Superior temporal gyrus (tissue), 1 donor: ENCODE measurements around the gene MAN2B2.
"Not testable (repeated sequence)": the region's sequence is repeated elsewhere in the genome, so short reads cannot be mapped to it uniquely, and the experiment has no call there.

Experiments
- DNase-seq: peaks from one replicate; pipeline ENCODE4 v3.0.0-alpha.2; 2016; ENCODE audit errors: extremely low spot score

The MAN2B2 gene

DNA sequence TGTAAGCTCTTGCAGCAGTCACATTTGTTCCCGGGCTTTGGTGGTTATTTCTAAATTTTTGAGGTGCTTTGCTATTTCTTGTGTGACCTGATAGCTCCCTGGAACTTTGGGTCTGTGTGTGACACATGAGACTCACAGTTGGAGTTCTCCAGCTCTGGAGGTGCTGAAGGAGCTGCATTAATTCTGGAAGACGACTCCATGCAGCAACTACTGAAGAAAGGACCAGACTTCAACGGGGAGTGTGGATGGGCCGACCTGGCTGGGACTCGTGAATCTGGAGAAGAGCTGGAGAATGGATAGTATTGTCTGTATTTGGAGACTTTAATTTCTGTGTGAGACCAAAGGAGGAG, 67.0 kb downstream of the MAN2B2 start:
- no peak for DNase-seq

DNA sequence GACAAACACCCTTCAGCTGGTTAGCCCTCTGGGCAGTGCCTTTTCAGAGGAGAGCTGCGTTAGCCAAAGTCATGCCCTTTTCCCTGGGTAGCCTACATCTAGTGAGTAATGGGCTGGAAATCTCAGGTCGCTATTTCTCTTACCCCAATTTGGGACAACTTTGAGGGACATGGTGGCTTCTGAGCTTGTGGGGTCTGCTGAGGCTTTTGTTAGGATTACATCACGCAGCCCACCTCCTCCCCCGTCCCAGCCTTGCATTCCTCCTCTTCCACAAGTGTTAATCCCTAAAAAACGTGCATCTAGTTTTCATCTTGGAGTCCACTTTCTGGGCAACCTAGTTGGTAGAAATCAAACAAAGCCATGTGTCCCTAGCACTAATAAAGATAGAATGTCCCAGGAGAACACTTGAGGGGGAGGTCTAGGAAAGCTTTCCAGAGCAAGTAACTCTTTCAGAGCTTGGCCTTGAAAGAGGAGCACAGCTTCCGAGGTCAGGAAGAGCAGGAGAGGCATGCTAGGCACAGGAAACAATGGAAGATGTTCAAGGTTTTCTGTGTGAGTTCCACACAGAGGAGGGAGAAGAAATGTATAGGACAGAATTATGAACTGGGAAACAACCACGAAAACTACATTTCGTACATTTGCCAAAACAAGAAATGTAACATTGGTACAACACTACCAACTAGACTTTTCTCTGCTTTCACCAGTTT, 68.3 kb downstream of the MAN2B2 start:
- no peak for DNase-seq

DNA sequence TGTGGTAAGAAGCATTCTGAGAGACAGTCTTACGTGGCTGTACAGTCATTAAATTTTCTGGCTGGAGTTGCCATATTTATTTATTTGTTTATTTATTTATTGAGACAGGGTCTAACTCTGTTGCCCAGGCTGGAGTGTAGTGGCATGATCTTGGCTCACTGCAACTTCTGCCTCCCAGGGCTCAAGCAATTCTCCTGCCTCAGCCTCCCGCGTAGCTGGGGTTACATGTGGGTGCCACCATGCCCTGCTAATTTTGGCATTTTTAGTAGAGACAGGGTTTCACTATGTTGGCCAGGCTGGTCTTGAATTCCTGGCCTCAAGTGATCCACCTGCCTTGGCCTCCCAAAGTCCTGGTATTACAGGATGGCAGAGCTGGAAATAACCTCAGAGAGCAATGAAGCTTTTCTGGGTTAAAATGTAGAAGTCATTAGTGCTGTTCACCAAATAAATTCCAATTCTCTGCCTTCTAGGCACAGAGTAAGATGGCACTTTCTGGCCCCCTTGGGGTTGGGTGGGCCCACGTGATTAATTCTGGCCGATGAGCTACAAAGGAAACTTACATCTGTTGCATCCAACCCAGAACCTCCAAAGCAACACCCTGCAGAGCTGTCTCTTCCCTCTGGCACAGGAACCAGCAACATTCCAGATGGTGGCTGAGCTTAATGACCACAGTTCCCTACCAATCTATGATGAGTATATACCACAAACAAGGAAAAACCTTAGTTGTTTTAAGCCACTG, 70.0 kb downstream of the MAN2B2 start:
- DNase-seq, result no peak

DNA sequence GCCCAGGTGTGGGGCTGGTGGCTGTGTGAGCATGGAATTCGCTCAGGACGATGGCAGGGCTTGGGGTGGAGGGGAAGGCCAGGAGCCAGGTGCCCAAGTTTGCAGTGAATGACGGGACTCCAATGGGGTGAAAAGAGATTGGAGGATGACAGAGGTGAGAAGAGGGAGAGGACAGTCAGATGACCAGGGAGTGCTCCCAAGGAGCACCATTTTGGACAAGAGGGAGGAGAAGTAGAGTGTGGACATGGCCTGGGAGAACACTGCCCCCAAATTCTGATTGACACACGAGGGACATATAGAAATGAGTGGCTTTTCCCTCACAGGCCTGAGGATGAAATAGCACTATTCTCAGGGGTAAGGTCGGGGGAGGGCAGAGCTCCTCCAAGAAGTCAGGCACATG, 72.2 kb downstream of the MAN2B2 start:
- no peak for DNase-seq

DNA sequence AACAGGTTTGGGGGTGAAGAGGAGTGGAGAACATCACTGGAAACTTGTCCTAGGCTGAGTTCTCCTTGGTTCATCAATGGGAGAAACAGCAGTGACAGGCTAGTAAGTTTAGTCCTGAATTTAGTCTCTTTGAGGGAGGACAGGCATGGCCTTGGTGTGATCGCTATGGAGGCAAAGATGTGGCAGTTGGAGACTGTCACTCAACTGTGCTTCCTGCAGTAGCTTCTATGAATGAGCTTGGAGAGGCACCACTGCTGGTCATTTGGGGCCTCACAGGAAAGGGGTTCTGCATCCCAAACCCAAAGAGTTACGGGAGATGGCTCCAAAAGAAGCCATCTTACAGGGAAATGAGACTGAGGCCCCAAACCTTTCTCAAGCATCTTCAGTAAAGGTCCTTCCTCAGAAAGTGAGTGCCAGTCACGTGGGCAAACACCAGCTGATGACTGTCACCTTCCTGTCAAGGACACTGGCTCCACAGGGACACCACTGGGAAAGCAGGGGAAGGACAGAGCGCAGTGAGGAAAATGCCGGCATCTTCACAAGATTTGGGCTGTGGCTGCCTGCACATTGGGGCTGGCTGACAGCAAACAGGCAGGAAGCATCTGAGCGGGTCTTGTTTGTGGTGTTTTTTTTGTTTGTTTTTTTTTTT, 72.7 kb downstream of the MAN2B2 start:
- DNase-seq, result no peak

DNA sequence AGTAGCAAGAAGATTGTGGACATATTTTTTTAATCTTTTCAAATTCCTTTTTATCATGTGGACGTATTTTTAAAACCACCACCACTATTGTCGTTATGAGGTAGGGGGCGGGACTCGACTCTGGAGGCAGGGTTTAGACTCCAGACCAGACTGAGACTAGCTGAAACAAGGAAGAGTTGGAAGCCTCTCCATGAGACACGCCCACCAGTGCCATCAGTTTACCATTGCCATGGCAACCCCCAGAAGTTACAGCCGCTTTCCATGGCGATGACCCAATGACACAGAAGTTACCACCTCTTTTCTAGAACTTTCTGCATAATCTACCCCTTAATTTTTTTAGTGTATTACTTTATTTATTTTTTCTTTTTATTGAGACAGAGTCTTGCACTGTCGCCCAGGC, 74.2 kb downstream of the MAN2B2 start:
- DNase-seq, result no peak

DNA sequence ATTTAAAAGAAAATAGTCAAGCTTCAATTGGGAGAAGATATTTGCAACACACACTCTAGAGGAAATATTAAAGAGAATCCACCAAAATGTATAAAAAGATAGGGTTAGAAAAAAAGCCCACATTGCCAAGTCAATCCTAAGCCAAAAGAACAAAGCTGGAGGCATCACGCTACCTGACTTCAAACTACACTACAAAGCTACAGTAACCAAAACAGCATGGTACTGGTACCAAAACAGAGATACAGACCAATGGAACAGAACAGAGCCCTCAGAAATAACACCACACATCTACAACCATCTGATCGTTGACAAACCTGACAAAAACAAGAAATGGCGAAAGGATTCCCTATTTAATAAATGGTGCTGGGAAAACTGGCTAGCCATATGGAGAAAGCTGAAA, 79.2 kb downstream of the MAN2B2 start:
- not testable (repeated sequence) for DNase-seq

DNA sequence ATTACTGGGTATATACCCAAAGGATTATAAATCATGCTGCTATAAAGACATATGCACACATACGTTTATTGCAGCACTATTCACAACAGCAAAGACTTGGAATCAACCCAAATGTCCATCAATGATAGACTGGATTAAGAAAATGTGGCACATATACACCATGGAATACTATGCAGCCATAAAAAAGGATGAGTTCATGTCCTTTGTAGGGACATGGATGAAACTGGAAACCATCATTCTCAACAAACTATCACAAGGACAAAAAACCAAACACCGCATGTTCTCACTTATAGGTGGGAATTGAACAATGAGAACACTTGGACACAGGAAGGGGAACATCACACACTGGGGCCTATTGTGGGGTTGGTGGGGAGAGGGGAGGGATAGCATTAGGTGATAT, 80.3 kb downstream of the MAN2B2 start:
- DNase-seq, result not testable (repeated sequence)

DNA sequence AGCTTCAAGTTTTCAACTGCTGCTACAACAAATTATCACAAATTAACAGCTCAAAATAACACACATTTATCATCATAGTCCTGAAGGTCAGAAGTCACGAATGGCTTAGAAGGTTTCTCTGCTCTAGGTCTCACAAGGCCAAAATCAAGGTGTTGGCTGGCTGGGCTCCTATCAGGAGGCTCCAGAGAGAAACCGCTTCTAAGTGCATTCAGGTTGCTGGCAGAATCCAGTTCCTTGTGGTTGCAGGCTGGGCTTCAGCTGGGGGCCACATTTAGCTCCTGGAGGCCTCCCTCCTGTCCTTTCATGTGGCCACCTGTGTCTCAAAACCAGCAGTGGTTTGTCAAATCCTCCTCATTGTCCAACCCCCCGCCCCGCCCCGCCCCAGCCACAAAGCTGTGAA, 80.9 kb downstream of the MAN2B2 start:
- no peak for DNase-seq

DNA sequence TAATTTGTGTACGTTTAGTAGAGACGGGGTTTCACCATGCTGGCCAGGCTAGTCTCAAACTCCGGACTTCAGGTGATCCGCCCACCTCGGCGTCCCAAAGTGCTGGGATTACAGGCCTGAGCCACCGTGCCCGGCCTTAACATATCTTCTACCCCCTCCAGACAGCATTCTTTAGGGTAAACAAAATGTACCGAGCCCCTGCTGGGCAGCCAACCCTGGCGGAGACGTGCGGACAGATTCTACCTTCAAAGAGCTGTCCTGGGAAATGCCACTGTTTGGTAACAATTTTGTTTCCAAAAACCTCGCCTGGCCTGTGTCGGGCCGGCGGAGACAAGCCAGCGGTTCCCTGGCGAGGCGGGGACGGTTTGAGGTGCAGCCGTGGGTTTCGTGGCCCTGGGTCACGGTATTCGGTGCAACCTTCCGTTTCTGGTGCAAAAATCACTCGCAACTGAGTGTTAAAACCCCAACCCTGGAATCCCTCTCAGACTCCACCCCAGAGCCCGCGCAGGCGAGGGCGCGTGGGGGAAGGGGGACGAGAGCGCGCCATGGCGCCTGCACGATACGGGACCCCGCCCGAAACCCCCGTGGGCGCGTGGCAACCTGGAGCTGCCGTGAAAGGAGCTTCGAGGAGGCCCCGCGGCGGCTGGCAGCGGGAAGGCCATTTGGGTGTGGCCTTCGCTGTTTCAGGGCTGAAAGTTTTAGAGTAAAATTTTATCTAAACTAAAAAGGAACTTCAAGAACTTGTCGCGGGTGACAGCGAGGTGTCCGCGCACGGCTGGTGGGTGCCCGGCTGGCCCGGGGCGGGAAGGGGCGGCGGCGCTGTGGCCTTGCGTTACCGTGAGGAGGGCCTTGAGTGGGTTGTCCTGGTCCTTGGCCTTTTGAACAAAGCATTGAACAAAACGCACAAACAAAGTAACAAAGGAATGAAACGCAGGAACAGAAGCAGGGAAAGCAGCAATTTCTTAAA, 82.5 kb downstream of the MAN2B2 start:
- peak; percentile 4 for DNase-seq

DNA sequence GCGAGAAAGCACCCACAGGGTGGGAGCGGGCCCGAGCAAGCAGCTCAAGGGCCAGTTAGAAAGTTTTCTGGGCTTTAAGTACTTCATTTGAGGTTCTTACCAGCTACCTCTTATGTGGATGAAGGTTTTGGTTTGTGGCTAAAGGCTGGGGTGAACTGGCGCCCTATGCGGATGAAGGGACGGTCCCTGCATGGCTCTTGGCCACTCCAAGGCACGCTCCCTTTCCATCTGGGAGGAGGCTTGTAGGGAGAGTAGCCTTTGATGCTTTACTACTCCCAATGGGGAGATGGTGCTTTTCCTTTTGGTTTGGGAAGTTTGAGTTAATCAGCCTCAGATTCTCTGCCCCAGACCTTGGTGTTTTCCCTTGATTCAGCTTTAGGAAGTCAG, 83.2 kb downstream of the MAN2B2 start:
- DNase-seq, result no peak

DNA sequence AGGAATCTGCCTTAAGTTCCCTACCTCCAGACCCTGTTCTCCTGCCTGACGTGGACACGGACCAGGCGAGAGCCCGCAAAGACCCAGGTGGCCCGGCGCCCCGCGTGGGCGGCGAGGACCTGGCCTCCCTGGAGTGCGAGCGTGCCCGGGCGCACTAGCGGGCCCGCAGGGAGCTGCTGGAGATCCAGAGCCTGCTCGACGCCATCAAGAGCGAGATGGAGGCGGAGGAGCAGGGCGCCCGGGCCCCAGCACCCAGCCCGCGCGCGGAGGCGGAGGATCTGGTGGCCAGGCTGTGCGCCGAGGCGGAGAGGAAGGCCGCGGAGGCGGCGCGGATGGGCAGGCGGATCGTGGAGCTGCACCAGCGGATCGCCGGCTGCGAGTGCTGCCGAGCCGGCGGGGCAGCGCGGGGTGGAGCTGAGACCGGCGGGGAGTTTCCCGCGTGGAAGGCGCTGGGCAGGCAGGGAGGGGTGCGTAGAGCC, 83.6 kb downstream of the MAN2B2 start:
- DNase-seq, result no peak

DNA sequence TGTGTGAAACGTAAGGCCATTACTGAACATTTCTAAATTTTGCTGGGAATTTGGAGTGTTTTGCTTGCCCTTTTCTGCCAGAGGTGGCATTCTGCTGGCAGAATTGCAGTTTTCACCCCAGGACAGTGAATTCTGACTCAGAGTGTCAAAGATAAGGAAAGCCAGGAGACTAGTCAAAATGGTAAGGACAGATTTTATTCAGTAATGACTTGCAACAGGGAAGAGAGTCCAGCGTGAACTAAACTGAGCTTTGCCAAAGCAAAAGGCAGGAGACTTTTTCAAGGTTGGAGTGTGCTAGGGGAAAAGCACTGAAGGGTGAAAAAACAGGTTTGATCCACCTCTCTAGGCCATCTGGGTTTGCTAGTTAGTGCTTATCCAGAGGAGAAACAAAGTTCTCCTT, 84.9 kb downstream of the MAN2B2 start:
- DNase-seq, result no peak

DNA sequence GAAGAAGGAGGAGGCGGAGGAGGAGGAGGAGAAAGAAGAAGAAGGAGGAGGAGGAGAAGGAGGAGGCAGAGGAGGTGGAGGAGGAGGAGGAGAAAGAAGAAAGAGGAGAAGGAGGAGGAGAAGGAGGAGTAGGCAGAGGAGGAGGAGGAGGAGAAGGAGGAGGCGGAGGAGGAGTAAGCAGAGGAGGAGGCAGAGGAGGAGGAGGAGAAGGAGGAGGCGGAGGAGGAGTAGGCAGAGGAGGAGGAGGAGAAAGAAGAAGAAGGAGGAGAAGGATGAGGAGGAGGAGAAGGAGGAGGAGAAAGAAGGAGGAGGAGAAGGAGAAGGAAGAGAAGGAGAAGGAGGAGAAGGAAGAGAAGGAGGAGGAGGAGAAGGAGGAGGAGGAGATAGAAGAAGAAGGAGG, 85.4 kb downstream of the MAN2B2 start:
- no peak for DNase-seq

DNA sequence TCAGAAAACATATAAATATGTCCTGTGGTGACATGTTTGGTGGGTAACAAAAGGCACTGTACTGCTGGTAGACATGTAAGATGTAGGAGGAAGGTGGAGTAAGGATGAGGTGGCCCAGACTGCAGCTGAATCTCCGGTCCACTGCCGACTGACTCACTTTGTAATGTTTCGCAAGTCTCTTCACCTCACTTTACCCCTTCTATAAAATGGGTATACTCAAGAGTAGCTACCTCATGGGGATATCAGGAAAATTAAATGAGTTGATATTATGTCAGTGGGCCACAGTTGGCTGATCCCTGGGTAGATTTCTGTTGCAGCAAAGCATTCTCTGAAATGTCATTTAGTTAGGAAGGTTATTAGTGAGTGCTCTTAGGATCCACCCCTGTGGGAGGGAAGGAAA, 87.6 kb downstream of the MAN2B2 start:
- no peak for DNase-seq

DNA sequence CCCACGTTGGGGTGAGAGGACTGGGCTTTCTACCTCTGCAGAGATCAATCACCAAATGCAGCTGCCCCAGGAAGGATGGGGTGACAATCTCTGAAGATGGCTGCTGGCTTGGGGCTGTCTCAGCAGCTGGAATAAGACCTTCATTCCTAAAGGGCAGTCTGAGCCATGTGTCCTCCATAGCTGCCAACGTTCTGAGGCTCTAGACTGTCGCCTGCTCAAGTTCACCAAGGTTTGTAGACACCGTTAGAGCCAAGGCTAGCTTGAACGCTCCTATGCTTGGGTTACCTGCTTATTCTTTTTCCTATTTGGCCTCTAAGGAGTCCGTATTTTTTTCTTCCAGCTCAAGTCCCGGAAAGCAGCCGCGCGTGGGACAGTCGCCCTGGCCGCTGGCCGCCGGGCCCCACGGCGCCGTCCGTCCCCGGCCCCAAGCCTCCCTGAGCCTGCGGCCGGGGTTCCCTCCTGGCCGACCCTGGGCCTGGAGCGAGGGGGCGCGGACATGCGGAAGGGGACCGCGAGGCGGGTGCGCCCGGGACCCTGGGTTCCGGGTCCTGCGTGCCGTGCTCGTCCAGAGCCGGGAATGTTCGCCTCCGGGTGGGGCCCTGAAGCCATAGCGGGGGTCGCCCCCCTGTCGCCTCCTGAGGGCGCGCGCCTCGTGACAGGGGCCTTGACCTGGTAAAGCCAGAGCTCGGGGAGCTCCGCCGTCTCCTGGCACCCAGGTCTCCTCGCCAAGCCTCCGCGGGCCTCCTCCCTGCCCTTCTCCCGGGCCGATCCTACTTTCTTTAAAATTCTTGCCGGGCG, 88.8 kb downstream of the MAN2B2 start:
- no peak for DNase-seq

DNA sequence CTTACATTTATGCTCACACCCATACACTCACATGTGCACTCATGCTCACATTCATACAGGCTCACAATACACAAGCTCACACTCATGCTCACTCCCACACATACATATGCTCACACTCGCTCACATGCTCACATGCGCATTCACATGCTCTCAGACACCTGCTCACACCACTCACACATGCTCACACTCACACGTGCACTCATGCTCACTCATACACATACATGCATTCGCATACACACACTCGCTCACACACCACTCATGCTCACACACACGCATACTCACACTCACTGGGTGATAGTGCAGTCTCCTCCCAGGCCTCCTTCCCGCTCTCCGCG, 90.3 kb downstream of the MAN2B2 start:
- no peak for DNase-seq

DNA sequence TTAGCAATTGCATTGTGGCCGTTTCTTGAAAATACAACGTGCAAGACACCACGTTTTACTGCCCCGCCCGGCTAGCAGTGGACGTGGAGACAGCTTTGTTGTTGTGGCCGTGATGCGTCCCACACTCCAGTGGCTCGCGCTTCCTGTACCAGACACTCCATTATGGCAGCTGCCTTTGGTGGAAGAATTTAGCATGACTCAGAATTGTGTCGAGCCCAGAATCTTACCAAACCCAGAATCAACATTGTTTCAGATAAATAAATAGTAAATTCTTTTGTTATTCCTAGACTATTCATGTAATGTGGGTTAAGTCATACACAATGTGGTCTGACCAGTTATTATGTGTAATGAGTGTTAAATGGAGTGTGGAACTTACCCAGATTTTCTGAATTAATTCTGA, 93.4 kb downstream of the MAN2B2 start:
- no peak for DNase-seq

DNA sequence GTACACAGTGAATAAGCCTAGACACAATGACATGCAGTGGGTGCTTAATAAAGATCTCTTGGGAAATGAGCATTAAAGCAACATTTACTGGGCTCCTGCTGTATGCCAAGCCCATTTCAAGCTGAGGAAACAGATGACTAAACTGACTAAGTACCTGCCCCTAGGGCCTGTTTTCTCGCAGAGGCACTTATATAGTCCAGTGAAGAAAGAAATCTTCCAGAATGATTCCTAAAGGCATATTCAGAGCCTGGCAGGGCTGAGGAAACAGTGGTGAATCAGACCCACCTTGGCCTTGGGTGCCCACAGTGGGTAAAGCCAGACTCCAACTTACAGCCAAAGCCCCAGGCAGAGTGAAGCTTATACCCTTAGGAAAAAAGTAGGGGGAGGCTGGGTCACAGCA, 96.7 kb downstream of the MAN2B2 start:
- DNase-seq, result no peak

DNA sequence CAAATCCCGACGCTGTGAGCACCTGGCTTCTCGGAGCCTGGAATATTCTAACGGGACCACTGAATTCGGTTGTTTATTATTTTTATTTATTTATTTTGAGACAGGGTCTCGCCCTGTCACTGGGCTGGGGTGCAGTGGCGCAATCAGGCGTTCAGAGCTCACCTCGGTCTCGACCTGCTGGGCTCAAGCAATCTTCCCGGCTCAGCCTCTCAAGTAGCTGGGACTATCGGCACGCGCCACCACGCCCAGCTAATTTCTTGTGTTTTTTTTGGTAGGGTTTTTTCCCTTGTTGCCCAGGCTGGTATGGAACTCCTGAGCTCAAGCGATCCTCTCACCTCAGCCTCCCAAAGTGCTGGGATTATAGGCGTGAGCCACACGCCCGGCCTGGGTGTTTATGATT, 97.1 kb downstream of the MAN2B2 start:
- DNase-seq, result no peak

DNA sequence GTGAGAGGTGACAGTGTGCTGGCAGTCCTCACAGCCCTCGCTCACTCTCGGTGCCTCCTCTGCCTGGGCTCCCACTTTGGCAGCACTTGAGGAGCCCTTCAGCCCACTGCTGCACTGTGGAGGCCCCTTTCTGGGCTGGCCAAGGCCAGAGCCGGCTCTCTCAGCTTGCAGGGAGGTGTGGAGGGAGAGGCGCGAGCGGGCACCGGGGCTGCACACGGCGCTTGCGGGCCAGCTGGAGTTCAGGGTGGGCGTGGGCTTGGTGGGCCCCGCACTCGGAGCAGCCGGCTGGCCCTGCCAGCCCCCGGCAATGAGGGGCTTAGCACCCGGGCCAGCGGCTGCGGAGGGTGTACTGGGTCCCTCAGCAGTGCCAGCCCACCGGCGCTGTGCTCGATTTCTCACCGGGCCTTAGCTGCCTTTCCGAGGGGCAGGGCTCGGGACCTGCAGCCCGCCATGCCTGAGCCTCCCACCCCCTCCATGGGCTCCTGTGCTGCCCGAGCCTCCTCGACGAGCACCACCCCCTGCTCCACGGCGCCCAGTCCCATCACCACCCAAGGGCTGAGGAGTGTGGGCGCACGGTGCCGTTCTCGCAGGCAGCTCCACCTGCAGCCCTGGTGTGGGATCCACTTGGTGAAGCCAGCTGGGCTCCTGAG, 97.7 kb downstream of the MAN2B2 start:
- DNase-seq, result not testable (repeated sequence)
